Tibial nerve (tissue), 4 donors: ENCODE results near the gene NAXE.

Experiments
- EP300 ChIP-seq, 2 donors: sonication (generic); formaldehyde crosslinking; IDR thresholded peaks; one replicate each; pipeline ENCODE4 v1.6.1; 2017; ENCODE audit warnings: antibody characterized with exemption in 2 of 2, mild to moderate bottlenecking in 1 of 2
- POLR2A ChIP-seq, 2 donors: fragments of 450-650 bp; IDR thresholded peaks; one replicate each; pipeline ENCODE4 v1.6.1; 2017; ENCODE audit warnings: antibody characterized with exemption in 2 of 2, mild to moderate bottlenecking in 2 of 2, moderate library complexity in 2 of 2
- TF ChIP-seq, protein P1 (sequence below), 5 experiments: fragments of 200-600 bp in 3 of 5; fragments of 450-650 bp in 2 of 5; sonication (generic) in 3 of 5; IDR thresholded peaks; one replicate each; pipeline ENCODE4 v1.5.1; 2016 to 2019; ENCODE audit warnings: antibody characterized with exemption in 5 of 5, mild to moderate bottlenecking in 3 of 5, moderate library complexity in 2 of 5

DNA sequence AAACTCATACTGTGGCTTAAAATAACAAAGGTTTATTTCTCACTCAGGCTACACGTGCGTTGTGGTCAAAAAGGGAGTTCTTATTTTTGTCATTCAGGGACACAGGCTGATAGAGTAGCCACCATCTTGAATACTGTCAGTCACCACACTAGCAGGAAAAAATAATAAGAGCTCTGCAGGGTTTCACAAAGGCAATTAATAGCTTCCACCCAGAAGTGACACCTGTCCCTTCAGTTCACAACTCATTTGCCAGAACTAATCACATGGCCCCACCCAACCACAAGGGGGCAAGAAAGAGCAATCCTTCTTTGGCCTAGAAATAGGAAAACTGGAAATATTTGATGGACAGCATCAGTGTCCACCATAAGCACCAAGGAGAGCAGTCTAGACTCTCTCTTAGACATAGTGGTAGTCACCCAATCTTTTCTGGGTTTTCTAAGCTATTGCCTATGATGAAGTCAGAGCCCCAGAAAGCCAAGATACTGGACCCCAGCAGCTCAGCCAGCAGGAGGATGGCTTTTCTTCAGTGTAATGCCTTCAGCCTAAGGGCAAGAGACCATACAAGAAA lies 35.8 kb downstream of the NAXE start:
- TF ChIP-seq, protein P1, sequence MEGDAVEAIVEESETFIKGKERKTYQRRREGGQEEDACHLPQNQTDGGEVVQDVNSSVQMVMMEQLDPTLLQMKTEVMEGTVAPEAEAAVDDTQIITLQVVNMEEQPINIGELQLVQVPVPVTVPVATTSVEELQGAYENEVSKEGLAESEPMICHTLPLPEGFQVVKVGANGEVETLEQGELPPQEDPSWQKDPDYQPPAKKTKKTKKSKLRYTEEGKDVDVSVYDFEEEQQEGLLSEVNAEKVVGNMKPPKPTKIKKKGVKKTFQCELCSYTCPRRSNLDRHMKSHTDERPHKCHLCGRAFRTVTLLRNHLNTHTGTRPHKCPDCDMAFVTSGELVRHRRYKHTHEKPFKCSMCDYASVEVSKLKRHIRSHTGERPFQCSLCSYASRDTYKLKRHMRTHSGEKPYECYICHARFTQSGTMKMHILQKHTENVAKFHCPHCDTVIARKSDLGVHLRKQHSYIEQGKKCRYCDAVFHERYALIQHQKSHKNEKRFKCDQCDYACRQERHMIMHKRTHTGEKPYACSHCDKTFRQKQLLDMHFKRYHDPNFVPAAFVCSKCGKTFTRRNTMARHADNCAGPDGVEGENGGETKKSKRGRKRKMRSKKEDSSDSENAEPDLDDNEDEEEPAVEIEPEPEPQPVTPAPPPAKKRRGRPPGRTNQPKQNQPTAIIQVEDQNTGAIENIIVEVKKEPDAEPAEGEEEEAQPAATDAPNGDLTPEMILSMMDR (IDR thresholded peaks at IDR 0.05) = peak; percentile 40 to 64 (median 49)
- no peak for TF ChIP-seq POLR2A (IDR thresholded peaks at IDR 0.05)
- TF ChIP-seq EP300 (IDR thresholded peaks at IDR 0.05) = no peak
